Medulla oblongata (tissue), 1 donor: ENCODE data around the gene CCDC157.
A peak's percentile ranks its signal among the peaks of the same experiment; 100 is the strongest.
"Not testable (repeated sequence)": the region's sequence is repeated elsewhere in the genome, so short reads cannot be mapped to it uniquely, and the experiment has no call there.

ENCODE experiments used
- DNase-seq: peaks from one replicate; pipeline ENCODE4 v3.0.0-alpha.2; 2015; ENCODE audit errors: extremely low spot score

Gene CCDC157

GRCh38 chr22:30390974-30391691, 34.3 kb downstream of the CCDC157 start:
- DNase-seq, result peak; percentile 89

DNA sequence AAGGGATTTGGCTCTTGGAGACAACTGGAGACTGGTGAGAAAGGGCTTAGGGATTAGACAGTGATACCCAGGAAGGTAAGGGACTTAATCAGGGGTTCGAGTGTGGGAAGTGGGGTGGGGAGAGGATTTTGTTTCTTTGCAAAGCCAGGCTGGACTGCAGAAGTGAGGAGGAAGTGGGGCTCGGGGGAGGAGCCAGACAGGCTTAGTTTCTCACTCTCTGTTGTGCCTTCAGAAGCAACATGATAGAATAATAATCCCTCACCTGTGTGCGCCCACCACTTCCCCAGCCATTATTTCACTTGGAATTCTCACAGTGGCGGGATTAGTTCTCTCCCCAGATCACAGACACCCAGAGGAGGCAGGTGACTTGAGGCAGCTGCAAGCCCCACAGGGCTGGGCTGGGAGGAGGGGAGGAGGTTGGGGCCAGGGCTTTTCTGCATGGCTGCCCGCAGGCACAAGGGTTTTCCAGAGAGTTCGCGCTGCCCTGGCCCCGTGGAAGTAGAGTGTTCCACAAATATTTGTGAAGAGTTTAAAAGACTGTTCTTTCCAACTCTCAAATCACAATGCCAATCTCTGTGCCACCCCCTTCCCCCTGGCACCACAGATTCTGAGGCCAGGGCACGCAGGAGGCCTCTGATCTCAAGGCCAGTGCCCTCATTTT, 36.0 kb downstream of the CCDC157 start:
- no peak for DNase-seq

DNA sequence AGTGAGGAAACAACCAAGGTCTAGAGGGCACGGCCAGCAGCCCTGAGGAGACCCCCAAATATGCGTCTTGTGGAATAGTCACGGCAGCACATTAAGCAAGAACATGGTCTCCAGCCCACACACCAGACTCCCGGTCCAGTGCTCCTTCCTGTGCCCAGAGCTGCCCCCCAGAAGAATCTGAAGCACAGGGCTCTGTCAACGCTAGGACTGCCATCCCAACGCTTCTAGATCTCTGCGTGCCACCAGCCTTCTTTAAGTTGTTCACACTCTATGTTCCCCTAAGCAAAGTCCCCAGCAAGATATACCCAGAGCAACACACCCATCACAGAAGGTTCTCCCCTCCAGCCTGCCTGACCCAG, 36.5 kb downstream of the CCDC157 start:
- no peak for DNase-seq

DNA sequence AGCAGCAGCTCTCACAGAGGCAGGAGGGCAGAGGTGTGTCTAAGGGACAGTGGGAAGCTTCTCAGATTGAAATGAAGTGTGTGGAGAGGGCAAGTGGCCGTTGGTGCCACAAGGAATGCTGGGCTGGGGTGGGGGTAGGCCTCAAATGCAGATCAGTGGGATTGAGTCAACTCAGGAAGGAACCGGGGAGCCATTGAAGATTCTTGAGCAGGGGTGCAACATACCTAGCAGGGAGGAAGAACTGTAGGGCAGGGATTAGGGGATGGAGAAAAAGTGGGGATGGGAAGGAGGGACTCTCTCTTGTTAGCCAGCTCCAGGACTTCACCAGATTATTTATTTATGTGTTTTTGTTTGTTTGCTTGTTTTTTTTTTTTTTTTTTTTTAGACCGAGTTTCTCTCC, 37.1 kb downstream of the CCDC157 start:
- no peak for DNase-seq

GRCh38 chr22:30396871-30397655, 40.3 kb downstream of the CCDC157 start, which contains the start of gene SEC14L2:
Gene SEC14L2, plus strand, starts transcription at chr22:30397018. Its CDS starts 99 bp downstream, at chr22:30397117.
- peak; percentile 80 for DNase-seq

GRCh38 chr22:30397656-30398635, 41.1 kb downstream of the CCDC157 start:
- DNase-seq, result no peak

- DNase-seq, result no peak
These were observed 42.2 kb downstream of the CCDC157 start for GRCh38 chr22:30398685-30399680.

GRCh38 chr22:30399718-30400117, 42.9 kb downstream of the CCDC157 start:
- no peak for DNase-seq

- DNase-seq, result no peak
These were observed 43.4 kb downstream of the CCDC157 start for GRCh38 chr22:30400159-30400558.

GRCh38 chr22:30401024-30401423, 44.2 kb downstream of the CCDC157 start:
- not testable (repeated sequence) for DNase-seq

GRCh38 chr22:30402028-30402765, 45.4 kb downstream of the CCDC157 start:
- DNase-seq, result no peak

DNA sequence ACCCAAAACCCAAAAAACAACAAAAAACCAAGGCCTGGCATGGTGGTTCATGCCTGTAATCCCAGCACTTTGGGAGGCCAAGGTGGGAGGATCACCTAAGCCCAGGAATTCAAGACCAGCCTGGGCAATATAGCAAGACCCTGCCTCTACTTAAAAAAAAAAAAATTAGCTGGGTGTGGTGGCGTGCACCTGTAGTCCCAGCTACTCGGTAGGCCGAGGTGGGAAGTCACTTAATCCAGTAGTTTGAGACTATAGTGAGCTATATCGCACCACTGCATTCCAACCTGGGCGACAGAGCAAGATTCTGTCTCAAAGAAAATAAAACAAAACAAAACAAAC, 45.9 kb downstream of the CCDC157 start:
- not testable (repeated sequence) for DNase-seq

- no peak for DNase-seq
These were observed 47.5 kb downstream of the CCDC157 start for GRCh38 chr22:30404307-30404706.

DNA sequence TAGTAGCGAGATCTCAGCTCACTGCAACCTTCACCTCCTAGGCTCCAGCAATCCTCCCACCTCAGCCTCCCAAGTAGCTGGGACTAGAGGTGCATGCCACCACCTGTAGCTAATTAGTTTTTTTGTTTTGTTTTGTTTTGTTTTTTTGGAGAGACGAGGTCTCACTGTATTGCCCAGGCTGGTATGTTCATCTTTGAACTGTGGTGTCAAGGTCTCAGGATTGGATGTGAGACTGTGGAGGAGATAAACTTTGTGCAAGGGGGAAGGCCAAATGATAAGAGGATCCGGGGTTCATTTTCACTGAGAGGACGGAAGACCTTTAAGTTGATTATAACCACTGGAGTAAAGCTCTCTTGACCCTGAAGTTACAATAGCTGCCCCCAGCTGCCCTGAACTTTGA, 48.9 kb downstream of the CCDC157 start:
- DNase-seq, result no peak

DNA sequence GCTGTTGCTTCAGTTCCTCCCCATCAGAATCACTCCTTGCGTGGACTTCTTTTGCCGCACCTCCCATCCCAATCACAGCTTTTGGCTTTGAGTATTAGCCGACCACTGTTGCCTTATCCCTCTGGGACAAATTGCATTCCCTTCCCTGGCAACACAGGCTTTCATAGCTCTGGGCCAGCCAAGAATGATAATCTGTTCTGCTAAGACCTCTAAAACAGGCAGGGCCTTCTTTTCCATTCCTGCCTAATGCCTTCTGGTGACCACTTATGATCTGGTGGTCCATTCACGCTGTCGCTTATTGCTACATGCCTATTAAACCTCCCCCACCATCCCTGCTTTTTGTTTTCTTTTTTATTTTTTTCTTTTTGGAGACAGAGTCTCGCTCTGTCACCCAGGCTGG, 49.6 kb downstream of the CCDC157 start:
- DNase-seq, result no peak

DNA sequence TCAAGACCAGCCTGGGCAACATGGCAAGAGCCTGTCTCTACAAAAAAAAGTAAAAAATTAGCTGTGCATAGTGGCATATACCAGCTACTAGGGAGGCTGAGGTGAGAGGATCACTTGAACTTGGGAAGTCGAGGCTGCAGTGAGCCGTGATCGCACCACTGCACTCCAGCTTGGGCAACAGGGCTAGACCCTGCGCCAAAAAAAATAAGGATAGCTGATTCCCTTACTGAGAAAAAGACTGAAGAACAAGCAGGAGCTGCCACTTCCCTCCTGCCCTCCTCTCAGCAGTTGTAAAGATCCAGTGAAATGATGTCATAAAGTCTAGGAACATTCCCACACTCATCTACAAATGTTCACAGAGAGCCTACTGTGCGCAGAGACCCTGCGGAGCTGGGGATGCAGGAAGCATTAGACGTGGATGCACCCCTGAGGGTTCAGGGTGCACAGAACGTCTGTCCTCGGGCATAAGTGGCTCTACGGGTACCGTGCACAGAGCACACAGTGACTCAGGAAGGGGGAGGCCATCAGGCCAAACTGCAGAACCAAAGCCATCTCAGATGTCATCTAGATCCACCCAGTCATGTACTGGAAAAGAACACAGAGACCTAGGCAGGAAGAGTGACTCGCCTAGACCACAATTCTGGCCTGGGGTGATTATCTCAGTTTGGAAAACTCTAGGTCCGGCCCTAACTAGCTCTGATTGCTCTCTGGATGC, 51.7 kb downstream of the CCDC157 start:
- no peak for DNase-seq

DNA sequence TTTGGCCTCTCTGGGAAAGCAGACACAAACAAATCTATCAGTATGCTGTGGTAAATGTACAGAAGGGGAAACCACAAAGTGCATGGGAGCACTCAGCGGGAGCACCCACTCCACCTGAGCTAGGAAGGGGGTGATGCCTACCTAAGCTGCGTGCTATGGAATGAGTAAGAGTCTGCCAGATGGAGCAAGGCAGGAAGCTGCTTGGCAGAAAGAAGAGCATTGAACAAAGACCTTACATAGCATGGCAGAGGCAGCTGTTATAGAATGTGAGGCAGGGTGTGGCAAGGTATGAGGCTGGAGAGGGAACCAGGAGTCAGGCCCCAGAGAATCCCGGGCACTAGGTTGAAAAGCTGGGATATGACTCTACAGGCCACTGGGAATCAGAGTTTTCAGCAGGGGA, 55.0 kb downstream of the CCDC157 start:
- DNase-seq, result no peak

GRCh38 chr22:30413001-30413400, 56.2 kb downstream of the CCDC157 start:
- no peak for DNase-seq
